CD4-positive, CD25-positive, alpha-beta regulatory T cell (primary cell): ENCODE results near the gene GALNS. TPM values are rescaled to one million over a fixed set of nuclear protein-coding genes. Genes with fewer than 3 reads are reported as not detected.

Experiments
- ATAC-seq, 2 donors: fragments of 150-1000 bp; cut with Tn5 transposase; one replicate each; pipeline ENCODE4 v1.10.0; 2021; ENCODE audit warnings: low read depth in 2 of 2, moderate number of reproducible peaks in 2 of 2, moderate library complexity in 1 of 2
- DNase-seq, 3 donors: peaks; one replicate each; pipeline versions ENCODE4 v3.0.0 to v3.0.0-alpha.2; 2012 to 2022; ENCODE audit warnings: mixed read lengths in 1 of 3
- H3K27ac ChIP-seq: one replicate; pipeline ENCODE4 v1.7.0; 2013; ENCODE audit warnings: mild to moderate bottlenecking, low read length; ENCODE audit not compliant: insufficient read depth, poor library complexity, severe bottlenecking
- H3K27me3 ChIP-seq: one replicate; pipeline ENCODE4 v1.7.0; 2013; ENCODE audit warnings: low read length; ENCODE audit not compliant: control insufficient read depth, insufficient read depth
- H3K36me3 ChIP-seq: one replicate; pipeline ENCODE4 v1.7.0; 2013; ENCODE audit warnings: mild to moderate bottlenecking, low read length, moderate library complexity; ENCODE audit not compliant: control insufficient read depth, insufficient read depth
- H3K4me1 ChIP-seq: 2 replicates; pipeline ENCODE4 v1.7.0; 2013; ENCODE audit warnings: mild to moderate bottlenecking, low read length; ENCODE audit not compliant: insufficient read depth, control insufficient read depth, poor library complexity, severe bottlenecking
- H3K4me3 ChIP-seq: one replicate; pipeline ENCODE4 v1.7.0; 2013; ENCODE audit warnings: low read depth, mild to moderate bottlenecking, low read length, moderate library complexity
- H3K9me3 ChIP-seq, 2 experiments: 1 replicate in 1 of 2; 2 replicates in 1 of 2; pipeline ENCODE4 v1.7.0; 2013; ENCODE audit warnings: low read length in 2 of 2, mild to moderate bottlenecking in 1 of 2, moderate library complexity in 1 of 2; ENCODE audit not compliant: control insufficient read depth in 2 of 2
- H3K27ac Mint-ChIP-seq, 3 donors: one replicate each; pipeline ENCODE4 v1.8.0; 2020 to 2022; ENCODE audit warnings: mild to moderate bottlenecking in 3 of 3, mixed read lengths in 3 of 3, moderate library complexity in 2 of 3
- H3K27me3 Mint-ChIP-seq: one replicate; pipeline ENCODE4 v1.8.0; 2022; ENCODE audit warnings: mild to moderate bottlenecking, mixed read lengths
- H3K36me3 Mint-ChIP-seq: one replicate; pipeline ENCODE4 v1.8.0; 2020; ENCODE audit warnings: mixed read lengths
- H3K4me1 Mint-ChIP-seq, 4 donors: one replicate each; pipeline ENCODE4 v1.8.0; 2020 to 2022; ENCODE audit warnings: mixed read lengths in 4 of 4, mild to moderate bottlenecking in 1 of 4
- H3K4me3 Mint-ChIP-seq, 4 donors: one replicate each; pipeline ENCODE4 v1.8.0; 2020 to 2022; ENCODE audit warnings: mild to moderate bottlenecking in 4 of 4, mixed read lengths in 4 of 4, moderate library complexity in 3 of 4
- H3K9me3 Mint-ChIP-seq, 7 donors: one replicate each; pipeline ENCODE4 v1.8.0; 2020 to 2022; ENCODE audit warnings: mixed read lengths in 7 of 7, mild to moderate bottlenecking in 3 of 7, moderate library complexity in 2 of 7
- polyA plus RNA-seq, 4 donors: library from polyadenylated mRNA; unstranded; fragments of 300-500 nt; fragmentation: Illumina TruSeq; gene quantifications; one replicate each; pipeline ENCODE4 v1.2.3, GENCODE V29; 2021
- total RNA-seq: library from RNA; stranded (reverse); gene quantifications from one replicate; pipeline ENCODE4 v1.2.3, GENCODE V29; 2022

Gene GALNS
- total and polyA plus RNA-seq, 5 donors from 2014 or later, result 8.1 to 63.1 (median 12.5) TPM

DNA sequence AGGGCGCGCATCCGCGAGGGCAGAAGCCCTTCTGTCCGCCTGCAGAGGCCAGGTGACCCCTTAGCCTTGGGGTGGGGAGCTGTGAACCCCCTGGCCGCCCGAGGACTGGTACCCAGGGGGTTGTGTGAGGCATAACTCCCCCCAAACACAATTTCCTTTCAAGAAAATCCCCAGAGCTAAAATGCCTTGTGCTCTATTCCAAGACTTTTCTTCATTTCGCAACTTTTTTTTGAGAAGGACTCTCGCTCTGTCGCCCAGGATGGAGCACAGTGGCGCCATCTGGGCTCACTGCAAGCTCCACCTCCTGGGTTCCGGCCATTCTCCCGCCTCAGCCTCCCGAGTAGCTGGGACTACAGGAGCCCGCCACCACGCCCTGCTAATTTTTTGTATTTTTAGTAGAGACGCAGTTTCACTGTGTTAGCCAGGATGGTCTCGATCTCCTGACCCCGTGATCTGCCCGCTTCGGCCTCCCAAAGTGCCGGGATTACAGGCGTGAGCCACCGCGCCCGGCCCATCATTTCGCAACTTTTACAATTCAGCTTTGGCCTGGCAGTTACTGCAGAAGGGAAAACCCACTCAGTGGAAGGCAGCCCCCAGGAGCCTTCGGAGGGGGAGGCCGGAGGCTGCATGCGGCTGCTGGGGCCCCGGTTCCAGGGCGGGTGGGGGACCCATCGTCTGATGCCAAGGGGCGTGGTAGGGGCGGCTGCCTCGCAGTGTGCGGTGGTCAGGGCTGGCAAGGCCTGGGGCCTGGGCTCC is 44.1 kb downstream of the GALNS start:
- peaks cover 3% of the 10 kb centered on the region for H3K36me3 Mint-ChIP-seq
- H3K27me3 Mint-ChIP-seq, result no peaks in the 10 kb centered on the region
- ATAC-seq, result no peak
- H3K4me1 Mint-ChIP-seq, result peaks cover 0 to 25% (median 0%) of the 10 kb centered on the region in 4 donors
- no peaks in the 10 kb centered on the region for H3K9me3 Mint-ChIP-seq
- peak overlapping the region in 2 of 3 donors; percentile 31 to 63 for H3K27ac Mint-ChIP-seq
- DNase-seq, result no peak
- H3K36me3 ChIP-seq, result peaks cover 8% of the 10 kb centered on the region
- peaks cover 36% of the 10 kb centered on the region for H3K4me1 ChIP-seq
- H3K27me3 ChIP-seq, result no peaks in the 10 kb centered on the region
- H3K4me3 Mint-ChIP-seq, result peak overlapping the region; percentile 80 to 97 (median 84)
- peak overlapping the region; percentile 81 for H3K27ac ChIP-seq
- no peaks in the 10 kb centered on the region for H3K9me3 ChIP-seq
- peak overlapping the region; percentile 59 for H3K4me3 ChIP-seq

DNA sequence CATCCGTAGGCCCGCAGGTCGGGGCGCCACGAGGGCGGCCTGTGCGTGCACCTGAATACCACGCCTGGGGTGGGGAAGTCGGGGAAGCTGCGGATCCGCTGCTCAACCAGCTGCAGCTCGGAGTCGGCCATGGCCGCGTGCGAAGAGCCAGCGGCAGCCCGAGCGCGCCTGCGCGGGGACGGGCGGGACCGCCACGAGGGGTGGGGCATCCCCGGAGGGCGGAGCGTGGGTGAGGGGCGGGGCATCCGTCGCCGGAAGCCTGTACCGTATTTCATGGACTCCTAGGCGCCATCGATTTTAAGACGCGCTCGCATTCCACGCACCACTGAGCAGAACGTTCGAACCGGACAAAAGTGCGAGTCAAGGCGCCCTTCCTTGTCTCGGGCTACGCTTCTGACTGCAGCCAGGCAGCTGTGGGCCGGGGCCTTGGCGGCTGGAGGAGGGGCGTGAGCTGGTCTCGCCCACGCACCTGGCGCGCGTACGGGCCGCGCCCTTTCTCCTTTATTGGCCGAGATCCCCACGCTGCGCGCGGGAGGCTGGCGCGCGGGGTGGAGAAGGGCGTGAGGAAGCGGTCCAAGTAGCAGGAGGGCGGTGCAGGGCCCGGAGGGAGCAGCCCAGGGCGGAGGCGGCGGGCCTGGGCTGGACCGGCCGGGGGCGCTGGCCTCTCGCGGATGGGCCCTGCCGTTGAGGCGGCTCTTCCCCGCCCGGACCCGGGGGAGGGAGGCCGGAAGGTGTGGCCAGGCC is 44.8 kb downstream of the GALNS start, which contains the start of gene APRT:
TSS of gene APRT (minus strand) at position 160 of the 744 bp plus-strand sequence. CDS start at position 131, 29 bp downstream.
- no peaks in the 10 kb centered on the region for H3K27me3 ChIP-seq
- ATAC-seq (peak; percentile 84 to 88), DNase-seq (peak; percentile 92 to 97 (median 94))
- peaks cover 8% of the 10 kb centered on the region for H3K36me3 ChIP-seq
- H3K27ac Mint-ChIP-seq, result peak within 1 kb of the TSS; percentile 90 to 98 (median 97)
- peak within 1 kb of the TSS; percentile 96 to 98 (median 97) for H3K4me3 Mint-ChIP-seq
- H3K4me1 Mint-ChIP-seq, result peaks cover 0 to 27% (median 0%) of the 10 kb centered on the region in 4 donors
- H3K9me3 Mint-ChIP-seq, result no peaks in the 10 kb centered on the region
- H3K36me3 Mint-ChIP-seq, result peaks cover 3% of the 10 kb centered on the region
- H3K4me3 ChIP-seq, result peak within 1 kb of the TSS; percentile 61
- peak within 1 kb of the TSS; percentile 81 for H3K27ac ChIP-seq
- peaks cover 36% of the 10 kb centered on the region for H3K4me1 ChIP-seq
- no peaks in the 10 kb centered on the region for H3K27me3 Mint-ChIP-seq
- H3K9me3 ChIP-seq, result no peaks in the 10 kb centered on the region

DNA sequence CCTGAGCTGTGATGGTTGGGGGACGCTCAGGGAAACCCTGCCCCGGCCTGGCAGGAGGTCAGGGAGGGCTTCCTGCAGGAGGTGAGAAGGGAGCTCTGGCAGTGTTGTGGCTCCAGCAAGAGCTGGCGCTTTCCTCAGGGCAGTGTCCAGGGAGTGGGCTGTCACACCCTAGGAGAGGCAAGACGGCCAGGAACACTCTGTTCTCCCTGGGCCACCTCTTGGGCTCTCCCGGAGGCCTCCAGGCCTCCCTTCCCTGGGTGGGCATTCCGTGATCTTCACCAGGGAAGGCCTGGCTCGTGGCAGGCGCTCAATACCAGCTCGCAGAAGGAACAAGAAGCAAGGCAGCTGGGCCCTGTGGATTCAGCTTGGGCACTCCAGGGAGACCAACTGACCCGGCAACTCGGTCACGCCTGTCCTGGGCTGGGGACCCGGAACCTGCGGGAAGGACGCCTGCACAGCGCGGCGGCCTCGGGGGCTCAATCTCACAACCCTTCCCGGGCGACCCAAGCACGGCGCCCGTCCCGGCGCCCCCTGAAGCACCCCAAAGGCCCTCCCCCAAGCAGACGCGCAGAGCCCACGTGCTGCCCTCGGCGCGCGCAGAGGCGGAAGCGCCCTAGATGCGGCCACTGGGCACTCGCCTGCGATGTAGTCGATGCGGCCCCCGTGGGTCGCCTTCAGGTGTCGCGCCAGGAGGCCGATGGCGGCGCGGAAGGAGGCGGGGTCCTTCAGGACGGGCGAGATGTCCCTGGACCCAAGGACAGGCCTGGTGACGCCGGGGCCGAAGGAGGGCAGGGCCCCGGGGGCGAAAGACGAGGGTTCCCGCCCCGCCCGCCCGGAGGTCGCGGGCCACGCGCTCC is 45.6 kb downstream of the GALNS start:
- Mint-ChIP-seq H3K4me1 (peaks cover 0 to 27% (median 0%) of the 10 kb centered on the region in 4 donors), H3K27me3 (no peaks in the 10 kb centered on the region), H3K4me3 (peak overlapping the region; percentile 86 to 97 (median 88)), H3K9me3 (no peaks in the 10 kb centered on the region), H3K36me3 (peaks cover 3% of the 10 kb centered on the region), H3K27ac (peak overlapping the region; percentile 90 to 96 (median 93))
- Histone ChIP-seq H3K36me3 (peaks cover 8% of the 10 kb centered on the region), H3K27me3 (no peaks in the 10 kb centered on the region), H3K9me3 (no peaks in the 10 kb centered on the region), H3K4me1 (peaks cover 36% of the 10 kb centered on the region), H3K27ac (peak overlapping the region; percentile 81), H3K4me3 (peak overlapping the region; percentile 61)
- ATAC-seq, result peak; percentile 40 to 55
- peak; percentile 59 to 78 (median 68) for DNase-seq

DNA sequence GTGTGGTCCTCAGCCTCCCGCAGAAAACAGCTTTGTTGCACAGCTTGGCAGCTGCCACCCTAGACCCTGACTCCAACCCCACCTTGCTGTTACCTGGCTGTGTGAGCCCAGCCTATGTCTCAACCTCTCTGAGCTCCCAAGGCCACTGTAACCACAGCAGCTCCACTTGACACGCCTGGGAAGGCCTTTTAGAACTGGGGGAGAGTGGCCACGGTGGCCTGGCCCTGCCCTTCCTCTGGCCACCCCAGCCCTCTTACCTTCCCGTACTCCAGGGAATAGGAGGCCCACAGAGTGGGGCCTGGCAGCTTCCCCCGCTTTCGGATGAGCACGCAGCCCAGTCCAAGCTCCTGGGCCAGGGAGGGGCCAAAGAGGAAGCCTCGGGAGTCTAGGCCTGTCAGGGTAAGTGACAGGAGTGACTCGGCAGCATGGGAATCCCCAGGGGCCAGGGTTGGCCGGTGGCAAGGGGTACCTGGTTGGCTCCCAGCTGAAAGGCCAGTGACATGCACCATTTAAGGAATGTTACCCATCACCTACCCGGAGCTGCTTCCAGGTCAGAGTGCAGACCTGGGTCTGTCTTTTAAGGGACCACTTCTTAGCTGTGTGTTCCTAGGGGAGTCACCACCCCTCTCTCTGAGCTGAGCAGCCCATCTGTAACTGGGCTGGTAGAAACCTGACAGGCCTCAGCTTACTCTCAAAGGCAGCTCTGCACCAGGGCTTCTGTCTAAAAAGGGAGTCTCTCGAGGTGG is 46.4 kb downstream of the GALNS start:
- ATAC-seq, result no peak
- Histone ChIP-seq H3K9me3 (no peaks in the 10 kb centered on the region), H3K4me3 (peak overlapping the region; percentile 61), H3K4me1 (peaks cover 36% of the 10 kb centered on the region), H3K36me3 (peaks cover 8% of the 10 kb centered on the region), H3K27ac (peak overlapping the region; percentile 81), H3K27me3 (no peaks in the 10 kb centered on the region)
- Mint-ChIP-seq H3K4me1 (peaks cover 0 to 27% (median 0%) of the 10 kb centered on the region in 4 donors), H3K9me3 (no peaks in the 10 kb centered on the region), H3K36me3 (peaks cover 3% of the 10 kb centered on the region), H3K4me3 (peak overlapping the region; percentile 86 to 97 (median 88)), H3K27me3 (no peaks in the 10 kb centered on the region), H3K27ac (peak overlapping the region in 2 of 3 donors; percentile 56 to 90)
- DNase-seq, result no peak

DNA sequence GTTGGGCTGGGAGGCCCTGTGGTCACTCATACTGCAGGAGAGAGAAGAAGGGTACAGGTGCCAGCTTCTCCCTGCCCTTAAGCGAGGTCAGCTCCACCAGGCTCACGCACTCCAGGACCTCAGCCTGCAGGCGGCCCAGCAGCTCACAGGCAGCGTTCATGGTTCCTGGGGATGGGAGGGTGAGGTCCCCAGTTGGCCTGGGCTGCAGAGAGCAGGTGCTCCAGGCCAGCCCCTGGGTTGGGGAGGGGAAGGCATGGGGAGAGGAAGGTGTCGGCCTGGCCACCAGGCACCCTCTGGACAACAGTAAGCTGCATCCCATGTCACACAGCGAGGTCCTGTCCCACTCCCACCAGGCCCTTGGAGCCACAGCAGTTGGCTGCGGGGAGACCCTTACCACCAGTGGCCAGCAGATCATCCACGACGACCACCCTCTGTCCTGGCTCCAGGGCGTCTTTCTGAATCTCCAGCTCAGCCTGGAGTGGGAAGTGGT is 47.0 kb downstream of the GALNS start:
- no peak for DNase-seq
- H3K4me1 Mint-ChIP-seq, result peaks cover 0 to 27% (median 0%) of the 10 kb centered on the region in 4 donors
- no peak for ATAC-seq
- H3K27ac Mint-ChIP-seq, result no peak overlapping the region
- no peaks in the 10 kb centered on the region for H3K9me3 ChIP-seq
- H3K4me3 Mint-ChIP-seq, result peak overlapping the region; percentile 65 to 97 (median 87)
- peaks cover 39% of the 10 kb centered on the region for H3K4me1 ChIP-seq
- H3K27me3 Mint-ChIP-seq, result no peaks in the 10 kb centered on the region
- peaks cover 3% of the 10 kb centered on the region for H3K36me3 Mint-ChIP-seq
- H3K36me3 ChIP-seq, result peaks cover 8% of the 10 kb centered on the region
- no peaks in the 10 kb centered on the region for H3K9me3 Mint-ChIP-seq
- H3K4me3 ChIP-seq, result no peak overlapping the region
- no peak overlapping the region for H3K27ac ChIP-seq
- H3K27me3 ChIP-seq, result no peaks in the 10 kb centered on the region

DNA sequence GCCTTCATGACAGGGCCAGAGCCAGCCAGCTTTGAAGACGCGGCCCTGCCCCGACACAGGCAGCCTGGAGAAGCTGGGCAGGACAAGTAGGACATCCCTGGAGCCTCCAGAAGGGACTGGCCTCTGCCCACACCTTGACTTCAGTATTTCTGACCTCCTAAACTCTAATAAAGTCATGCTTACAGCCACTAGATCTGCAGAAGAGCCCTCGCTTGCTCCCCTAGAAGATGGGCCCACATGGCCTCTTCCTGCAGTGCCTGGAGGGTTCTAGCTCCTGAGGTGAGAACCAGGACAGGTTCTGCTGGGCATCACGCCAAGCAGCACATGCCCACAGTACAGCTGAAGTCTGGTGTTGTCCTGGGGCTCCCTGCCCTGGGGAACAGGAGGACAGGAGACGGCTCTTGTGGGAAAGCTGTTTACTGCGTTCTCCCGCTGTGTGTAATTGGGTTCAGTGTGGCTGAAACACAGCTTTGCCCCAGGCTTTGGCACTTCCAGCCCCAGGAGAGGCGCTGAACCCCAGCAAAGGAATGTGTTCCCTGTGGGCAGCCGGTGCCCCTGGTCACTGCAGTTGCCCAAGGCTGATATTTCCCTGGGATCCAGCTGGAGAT is 47.6 kb downstream of the GALNS start:
- Histone ChIP-seq H3K27ac (no peak overlapping the region), H3K36me3 (peaks cover 8% of the 10 kb centered on the region), H3K4me1 (peaks cover 45% of the 10 kb centered on the region), H3K27me3 (no peaks in the 10 kb centered on the region), H3K9me3 (no peaks in the 10 kb centered on the region), H3K4me3 (no peak overlapping the region)
- peaks cover 0 to 29% (median 0%) of the 10 kb centered on the region in 4 donors for H3K4me1 Mint-ChIP-seq
- peak overlapping the region; percentile 24 to 87 (median 76) for H3K4me3 Mint-ChIP-seq
- ATAC-seq, result no peak
- no peak overlapping the region for H3K27ac Mint-ChIP-seq
- H3K9me3 Mint-ChIP-seq, result no peaks in the 10 kb centered on the region
- DNase-seq, result no peak
- peaks cover 3% of the 10 kb centered on the region for H3K36me3 Mint-ChIP-seq
- H3K27me3 Mint-ChIP-seq, result no peaks in the 10 kb centered on the region
